ENCODE results near the gene DCUN1D3.
A peak's percentile ranks its signal among the peaks of the same experiment; 100 is the strongest.
"Not testable (repeated sequence)": the region's sequence is repeated elsewhere in the genome, so short reads cannot be mapped to it uniquely, and the experiment has no call there.

Gene DCUN1D3

GRCh38 chr16:20887207-20887606, 13.0 kb downstream of the DCUN1D3 start:
- no peak for DNase-seq (ENCODE audit: low spot score)

GRCh38 chr16:20886320-20886719, 13.8 kb downstream of the DCUN1D3 start:
- no peak for DNase-seq (ENCODE audit: low spot score)

DNA sequence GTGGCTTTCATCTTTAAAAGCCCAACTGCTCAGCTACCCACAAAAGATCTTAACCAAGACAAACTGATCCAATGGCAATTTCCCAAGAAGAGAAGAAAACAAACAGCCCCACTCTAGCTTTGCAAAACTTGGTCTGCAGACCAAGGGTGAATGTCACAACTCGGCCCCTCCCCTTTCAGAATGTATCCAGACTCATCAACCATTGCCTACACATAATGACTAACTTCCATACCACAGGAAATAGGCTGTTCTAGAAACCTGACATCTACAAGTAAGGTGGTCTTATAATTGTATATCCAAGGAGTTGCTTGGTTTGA, 16.0 kb downstream of the DCUN1D3 start:
- peak; percentile 45 for DNase-seq (ENCODE audit: low spot score)

- no peak for DNase-seq (ENCODE audit: low spot score)
Measured at GRCh38 chr16:20883554-20884239, 16.5 kb downstream of the DCUN1D3 start.

DNA sequence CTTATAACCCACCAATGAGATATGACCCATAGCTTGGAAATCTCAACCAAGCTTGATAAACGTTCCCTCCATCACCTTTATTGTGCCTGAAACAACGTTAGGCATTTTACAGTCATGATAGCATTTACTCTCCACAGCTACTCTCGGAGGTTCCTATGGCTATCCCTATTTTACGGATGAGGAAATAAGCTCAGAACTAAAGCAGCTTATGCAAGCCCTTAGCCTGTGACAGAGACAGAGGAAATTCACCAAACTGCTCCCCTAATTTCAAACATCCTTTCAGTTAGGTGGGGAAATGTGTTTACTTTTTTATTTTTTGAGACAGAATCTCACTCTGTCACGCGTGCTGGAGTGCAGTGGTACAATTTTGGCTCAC, 18.7 kb downstream of the DCUN1D3 start:
- DNase-seq (ENCODE audit: low spot score), result no peak

- no peak for DNase-seq (ENCODE audit: low spot score)
Measured at GRCh38 chr16:20880867-20881502, 19.2 kb downstream of the DCUN1D3 start.

DNA sequence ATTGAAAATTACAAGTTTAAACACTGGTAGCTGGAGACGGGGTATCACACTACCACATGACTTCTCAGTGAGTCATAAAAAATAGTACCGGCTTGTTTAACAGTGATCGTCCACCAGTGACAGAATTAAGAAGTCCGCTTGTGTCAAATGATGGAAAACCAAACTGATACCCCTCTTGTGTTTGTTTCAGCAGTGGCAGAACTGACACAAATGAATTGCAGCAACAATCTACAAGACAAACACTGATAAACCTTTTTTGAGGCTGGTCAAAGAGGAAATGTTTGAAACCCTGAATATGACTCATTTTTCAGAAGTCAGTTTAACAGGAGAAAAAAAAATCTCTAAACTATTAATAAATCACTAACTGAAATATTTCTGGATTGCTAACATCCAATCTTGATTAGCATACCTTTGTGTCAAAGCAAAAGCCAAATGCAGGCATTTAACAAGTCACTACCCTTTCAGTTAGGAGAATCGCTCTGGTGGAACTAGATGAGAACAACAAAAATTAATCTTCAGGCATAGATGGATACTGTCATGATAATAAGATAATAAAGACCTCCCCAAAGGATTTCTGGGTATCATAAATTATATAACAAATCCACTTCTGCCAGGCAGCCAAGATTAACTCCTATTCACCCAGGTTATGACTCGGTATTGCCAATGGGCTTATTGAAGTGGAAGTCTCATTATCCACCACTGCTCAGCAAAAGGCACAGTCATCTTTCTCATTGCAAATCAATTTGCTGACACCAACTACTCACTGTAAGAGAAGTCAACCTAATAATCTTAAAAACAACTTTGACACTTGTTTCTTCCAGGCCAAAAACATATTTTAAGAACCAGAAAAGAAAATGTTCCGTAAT, 20.8 kb downstream of the DCUN1D3 start:
- DNase-seq (ENCODE audit: low spot score), result peak; percentile 78

DNA sequence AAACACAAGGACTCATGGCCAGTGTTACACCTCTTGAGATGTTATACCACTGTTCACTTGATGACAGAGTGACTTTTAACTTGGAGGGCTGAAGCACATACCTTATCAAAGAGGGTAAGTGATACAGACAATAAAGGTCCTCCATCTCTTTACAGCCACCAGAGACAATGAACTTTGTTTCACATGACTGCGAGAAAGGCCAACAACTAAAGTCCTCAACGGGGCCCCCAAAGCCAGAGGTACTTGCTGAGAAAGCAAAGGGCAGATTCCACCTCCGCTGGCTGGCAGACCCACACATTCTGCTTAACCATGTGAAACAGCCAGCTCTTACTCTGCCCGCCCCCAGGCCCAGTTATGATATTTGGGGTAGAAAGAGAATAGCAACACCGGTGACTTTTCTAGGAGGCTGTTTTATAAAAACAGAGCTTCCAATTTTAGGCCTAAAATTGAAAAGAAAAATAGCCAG, 21.4 kb downstream of the DCUN1D3 start:
- no peak for DNase-seq (ENCODE audit: low spot score)

DNA sequence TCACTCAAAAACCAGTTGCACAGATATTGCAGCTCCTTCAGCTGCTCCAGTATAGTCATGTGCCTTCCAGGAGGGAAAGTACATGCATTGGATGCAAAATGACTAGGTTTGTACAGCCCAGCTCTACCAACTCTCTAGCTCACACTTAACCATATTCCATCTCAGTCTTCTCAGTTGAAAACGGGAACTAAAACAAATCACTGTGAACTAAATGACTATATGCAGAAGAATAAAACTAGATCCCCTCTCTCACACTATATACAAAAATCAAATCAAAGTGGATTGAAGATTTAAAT, 24.9 kb downstream of the DCUN1D3 start:
- DNase-seq (ENCODE audit: low spot score), result peak; percentile 13

DNA sequence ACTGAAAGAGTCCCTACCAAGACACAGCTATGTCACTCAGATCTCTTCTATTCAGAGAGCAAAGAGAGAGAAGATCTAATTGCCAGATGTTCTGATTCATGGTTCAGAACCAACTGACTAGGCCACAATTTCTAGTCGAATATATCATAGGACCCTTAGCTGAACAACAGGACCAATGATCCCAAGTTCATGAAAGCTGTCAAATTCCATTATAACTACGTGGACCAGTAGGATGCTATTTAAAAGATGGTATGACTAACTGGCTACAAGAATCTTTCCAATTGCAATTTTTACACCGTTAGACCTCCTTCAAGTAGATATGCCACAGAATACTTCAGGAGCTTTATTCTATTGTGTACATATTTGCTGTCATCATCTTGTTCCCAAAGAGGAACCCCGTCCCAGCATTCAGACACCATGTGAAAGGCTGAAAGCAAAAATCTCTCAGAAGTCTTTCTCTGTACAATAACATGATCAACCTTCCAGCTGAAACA, 26.0 kb downstream of the DCUN1D3 start:
- no peak for DNase-seq (ENCODE audit: low spot score)

GRCh38 chr16:20873331-20873730, 26.8 kb downstream of the DCUN1D3 start:
- DNase-seq (ENCODE audit: low spot score), result no peak

DNA sequence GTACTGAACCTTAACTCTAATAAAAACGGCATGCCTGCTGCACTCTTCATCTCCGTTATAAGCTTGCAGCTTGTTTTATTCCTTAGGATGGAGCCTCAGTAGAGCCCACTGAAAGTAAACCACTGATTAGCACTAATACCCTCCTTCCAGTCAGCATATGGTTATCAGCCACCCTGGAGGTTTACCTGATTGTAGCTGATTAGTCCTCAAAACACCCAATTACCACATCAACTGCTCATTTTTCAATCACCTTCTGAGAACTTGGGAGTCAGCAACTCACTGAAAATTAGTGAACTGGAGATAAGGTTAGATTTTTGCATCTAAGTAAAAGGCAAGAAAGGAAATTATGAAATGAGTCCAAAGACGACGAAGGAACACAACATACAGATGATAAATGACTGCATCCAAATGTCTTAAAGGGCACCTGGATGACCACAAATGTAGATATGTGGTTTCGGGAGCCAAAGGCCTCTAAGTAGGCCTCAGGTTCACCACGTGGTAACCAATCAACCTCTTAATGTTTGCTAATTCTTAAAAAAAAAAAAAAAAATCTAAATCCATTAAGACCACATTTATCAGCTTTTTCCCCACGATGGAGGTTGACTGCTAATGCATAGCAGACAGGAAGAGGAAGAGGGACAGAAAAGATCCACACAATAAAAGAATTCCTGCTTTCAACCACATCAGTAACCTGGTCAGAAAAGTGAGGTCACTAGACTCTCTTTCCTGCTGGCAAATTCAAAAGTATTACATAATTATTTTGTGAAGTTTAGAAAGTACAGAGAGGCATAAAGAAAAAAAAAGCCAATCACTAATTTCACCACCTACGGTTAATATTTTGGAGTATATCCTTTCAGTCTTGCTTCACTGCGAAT, 28.0 kb downstream of the DCUN1D3 start:
- no peak for DNase-seq (ENCODE audit: low spot score)

- DNase-seq (ENCODE audit: low spot score), result no peak
Measured at GRCh38 chr16:20871258-20871657, 28.9 kb downstream of the DCUN1D3 start.

DNA sequence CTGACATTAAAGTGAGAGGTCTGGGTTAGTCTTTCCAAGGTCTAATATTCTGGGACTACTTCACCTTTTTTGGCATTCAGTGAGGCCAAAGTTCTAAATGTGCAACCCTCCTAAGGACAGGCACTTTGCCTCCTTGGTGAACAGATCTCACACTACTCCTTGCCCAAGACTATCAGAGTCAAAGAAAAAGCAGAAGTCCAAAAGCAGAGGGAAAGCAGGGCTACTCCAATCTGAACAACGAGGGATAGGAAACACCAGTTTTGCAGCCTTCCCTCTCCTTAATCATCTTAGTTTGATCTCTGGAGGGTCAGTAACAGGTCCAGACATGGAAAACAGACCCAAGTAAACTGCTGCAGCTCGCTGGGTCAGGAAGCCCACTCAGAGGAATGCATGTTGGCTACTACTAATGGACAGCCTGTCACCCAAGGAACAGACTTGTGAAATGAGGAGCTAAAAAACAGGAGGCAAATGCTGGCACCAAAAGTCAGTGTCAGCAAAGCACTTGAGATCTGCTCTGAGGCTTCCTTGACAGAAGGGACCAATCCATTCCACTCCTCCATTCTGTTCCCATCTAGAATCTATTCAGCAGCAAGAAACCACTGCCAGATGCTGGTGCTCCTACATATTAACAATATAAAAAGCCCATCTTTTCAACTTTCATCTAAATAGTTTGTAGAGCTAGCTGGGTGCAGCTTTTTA, 29.9 kb downstream of the DCUN1D3 start:
- DNase-seq (ENCODE audit: low spot score), result no peak

- no peak for DNase-seq (ENCODE audit: low spot score)
Measured at GRCh38 chr16:20868890-20869289, 31.3 kb downstream of the DCUN1D3 start.

- no peak for DNase-seq (ENCODE audit: low spot score)
Measured at GRCh38 chr16:20867585-20867984, 32.6 kb downstream of the DCUN1D3 start.

DNA sequence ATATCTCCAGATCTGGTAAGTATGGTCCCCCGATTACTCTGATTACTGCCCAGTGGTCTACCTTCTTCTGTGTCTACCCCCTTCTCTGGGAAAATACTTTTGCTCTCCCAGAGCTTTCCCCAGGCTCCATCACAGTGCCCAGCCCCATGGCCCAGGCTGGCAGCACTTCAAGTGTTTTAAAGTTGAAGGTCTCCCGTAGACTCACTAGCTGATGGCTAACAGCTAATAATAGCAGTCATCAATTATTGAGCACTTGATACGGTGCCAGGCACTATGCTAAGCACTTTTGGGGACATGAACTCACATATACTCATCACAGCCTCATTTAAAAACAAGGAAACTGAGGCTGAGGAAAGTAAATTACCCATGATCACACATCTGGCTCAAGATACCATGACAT, 33.4 kb downstream of the DCUN1D3 start:
- DNase-seq (ENCODE audit: low spot score), result no peak

- no peak for DNase-seq (ENCODE audit: low spot score)
Measured at GRCh38 chr16:20866145-20866772, 33.9 kb downstream of the DCUN1D3 start.

DNA sequence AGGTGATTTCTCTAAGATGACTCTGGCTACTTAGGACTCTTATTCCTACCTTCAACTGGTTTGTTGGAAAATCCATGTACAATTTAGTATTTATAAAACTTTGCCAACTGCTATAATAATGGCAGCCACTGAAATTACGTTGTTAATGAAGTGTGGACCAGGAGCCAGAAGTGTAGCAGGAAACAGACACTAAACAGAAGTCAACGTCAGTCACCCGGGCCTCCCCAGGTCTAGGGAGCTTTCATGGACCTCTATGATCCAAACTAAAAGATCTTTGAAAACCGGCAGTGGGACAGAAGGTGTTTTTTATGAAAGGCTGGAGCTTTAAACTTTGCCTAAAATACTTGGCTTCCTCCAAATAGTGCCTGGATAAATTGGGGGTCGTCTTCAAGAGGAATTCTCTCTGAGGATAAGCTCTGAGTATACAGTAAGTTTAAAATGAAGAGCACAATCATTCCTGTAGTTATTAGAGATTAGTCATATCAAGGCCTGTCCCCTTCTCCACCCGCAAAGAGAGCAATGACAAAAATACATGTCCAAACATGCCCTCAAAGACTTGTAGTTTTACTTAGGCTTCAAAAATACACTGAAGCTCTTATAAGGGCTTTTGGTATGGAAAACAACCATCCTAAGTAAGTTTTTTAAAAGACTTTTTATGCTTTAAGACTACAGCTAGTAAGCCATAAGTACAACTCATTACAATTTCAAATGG, 34.6 kb downstream of the DCUN1D3 start:
- DNase-seq (ENCODE audit: low spot score), result peak; percentile 43

GRCh38 chr16:20864376-20864775, 35.8 kb downstream of the DCUN1D3 start:
- not testable (repeated sequence) for DNase-seq (ENCODE audit: low spot score)
